AG08395 (cell line): ENCODE measurements around the gene RFX7.

ENCODE experiments used
- DNase-seq: peaks from one replicate; pipeline ENCODE4 v3.0.0; 2012; ENCODE audit warnings: mixed read lengths, low spot score

RFX7 gene

GRCh38 chr15:56244038-56244810 is 545 bp upstream of the RFX7 start:
- peak; percentile 73 for DNase-seq

- no peak for DNase-seq
Measured at GRCh38 chr15:56242576-56243162, 1.0 kb downstream of the RFX7 start.

GRCh38 chr15:56241374-56242105 is 2.1 kb downstream of the RFX7 start:
- no peak for DNase-seq

- DNase-seq: no peak
Measured at GRCh38 chr15:56240390-56240789, 3.3 kb downstream of the RFX7 start.

GRCh38 chr15:56236197-56236596 is 7.5 kb downstream of the RFX7 start:
- DNase-seq: no peak

- no peak for DNase-seq
Measured at GRCh38 chr15:56234804-56235203, 8.9 kb downstream of the RFX7 start.

- no peak for DNase-seq
Measured at GRCh38 chr15:56233549-56233948, 10.1 kb downstream of the RFX7 start.

- no peak for DNase-seq
Measured at GRCh38 chr15:56232058-56232457, 11.6 kb downstream of the RFX7 start.

- DNase-seq: no peak
Measured at GRCh38 chr15:56228854-56229253, 14.8 kb downstream of the RFX7 start.

GRCh38 chr15:56228352-56228751 is 15.3 kb downstream of the RFX7 start:
- DNase-seq: no peak

GRCh38 chr15:56227780-56228179 is 15.9 kb downstream of the RFX7 start:
- DNase-seq: no peak

- DNase-seq: no peak
Measured at GRCh38 chr15:56227306-56227705, 16.4 kb downstream of the RFX7 start.

- DNase-seq: no peak
Measured at GRCh38 chr15:56225520-56225919, 18.2 kb downstream of the RFX7 start.

- no peak for DNase-seq
Measured at GRCh38 chr15:56222302-56222701, 21.4 kb downstream of the RFX7 start.

GRCh38 chr15:56217341-56217740 is 26.3 kb downstream of the RFX7 start:
- DNase-seq: no peak

GRCh38 chr15:56215769-56216168 is 27.9 kb downstream of the RFX7 start:
- no peak for DNase-seq

GRCh38 chr15:56211960-56212550 is 31.6 kb downstream of the RFX7 start:
- no peak for DNase-seq

GRCh38 chr15:56211064-56211463 is 32.6 kb downstream of the RFX7 start:
- DNase-seq: no peak

GRCh38 chr15:56208641-56209155 is 35.0 kb downstream of the RFX7 start:
- no peak for DNase-seq

GRCh38 chr15:56208185-56208584 is 35.5 kb downstream of the RFX7 start:
- no peak for DNase-seq

- no peak for DNase-seq
Measured at GRCh38 chr15:56207711-56208110, 36.0 kb downstream of the RFX7 start.

GRCh38 chr15:56207092-56207491 is 36.6 kb downstream of the RFX7 start:
- DNase-seq: no peak
